NCI-H2196 treated with DMSO at 0.1 percent for 48 hours (cell line): ENCODE measurements around the gene ZNF777.
"Not testable (repeated sequence)": the region's sequence is repeated elsewhere in the genome, so short reads cannot be mapped to it uniquely, and the experiment has no call there.

Experiments used
- DNase-seq: peaks from one replicate; lab custom pipeline; 2025; ENCODE audit not compliant: unreplicated experiment; lab: John Stamatoyannopoulos, UW

ZNF777 gene

DNA sequence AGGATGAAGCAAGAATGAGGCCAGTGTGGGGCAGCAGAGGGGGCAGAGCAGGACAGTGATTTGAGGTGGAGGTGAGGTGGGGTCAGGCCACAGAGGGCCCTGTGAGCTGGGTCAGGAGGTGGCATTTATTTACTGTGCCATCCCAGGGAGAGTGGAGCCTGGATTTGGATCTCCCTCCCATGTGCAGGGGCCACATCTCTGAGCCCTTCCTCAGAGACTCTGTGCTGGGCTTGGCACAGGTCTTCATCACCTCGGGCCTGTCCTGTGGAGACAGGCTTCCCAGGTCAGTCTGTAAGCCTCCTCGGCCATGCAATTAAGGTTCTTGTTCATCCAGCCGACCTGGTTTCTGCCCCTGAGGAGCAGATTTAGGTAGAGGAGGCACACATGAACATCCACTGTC is 40.9 kb downstream of the ZNF777 start:
- DNase-seq = no peak

DNA sequence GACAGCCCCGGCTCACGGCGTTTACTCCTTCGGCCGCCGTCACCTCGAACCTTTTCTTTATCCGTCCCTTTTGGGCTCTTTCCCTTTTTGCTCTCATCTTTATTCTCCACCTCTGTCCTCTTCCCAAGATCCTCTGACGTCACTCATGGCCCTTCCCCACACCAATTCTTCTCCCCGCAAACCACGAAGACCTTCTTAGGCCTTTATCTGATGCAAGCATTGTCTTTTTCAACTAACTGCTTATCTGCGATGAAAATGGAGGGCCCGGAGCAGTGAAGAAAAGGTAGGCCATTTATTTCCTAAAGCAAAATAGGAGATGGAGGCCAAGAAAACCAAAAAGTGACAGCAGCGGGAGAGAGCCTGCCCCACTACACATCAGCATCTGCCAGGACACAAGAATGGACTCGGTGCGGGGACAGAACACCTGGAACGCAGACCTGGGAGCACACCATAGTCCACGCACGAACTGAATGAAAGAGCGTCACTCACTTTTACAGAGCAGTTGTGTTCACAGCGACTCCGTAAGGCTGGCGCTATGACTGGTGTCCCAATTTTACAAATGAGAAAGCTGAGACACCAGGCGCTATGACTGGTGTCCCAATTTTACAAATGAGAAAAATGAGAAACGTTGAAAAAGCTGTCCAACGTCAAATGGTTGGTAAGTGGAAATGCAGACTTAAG is 45.3 kb downstream of the ZNF777 start:
- no peak for DNase-seq

DNA sequence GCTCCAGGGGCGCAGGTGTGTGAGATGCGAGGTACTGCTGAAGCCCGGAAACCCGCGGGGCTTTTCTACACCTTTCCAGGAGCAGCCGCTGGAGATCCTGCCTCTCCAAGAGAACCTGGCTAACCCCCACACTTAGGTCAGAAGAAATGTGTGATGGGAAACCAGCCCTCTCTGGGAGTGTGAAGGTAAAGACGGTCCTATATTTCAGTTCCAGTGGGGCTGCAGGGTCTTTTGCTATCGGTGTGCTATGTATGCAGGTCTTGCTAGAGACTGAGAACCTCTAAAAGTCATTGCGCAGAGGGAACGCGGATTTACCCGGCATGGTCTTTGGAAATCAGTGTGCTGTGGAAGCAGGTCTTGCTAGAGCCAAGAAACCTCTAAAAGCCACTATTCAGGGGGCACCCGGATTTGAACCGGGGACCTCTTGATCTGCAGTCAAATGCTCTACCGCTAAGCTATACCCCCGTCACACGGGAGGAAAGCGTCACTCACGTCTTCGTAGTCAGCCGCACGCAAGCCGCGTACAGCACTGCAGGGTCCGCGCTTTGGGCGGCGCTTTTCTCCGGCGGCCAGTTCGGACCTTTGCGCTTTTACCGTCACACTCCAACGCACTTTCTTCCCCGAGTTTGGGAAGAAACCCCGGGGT is 46.0 kb downstream of the ZNF777 start:
- no peak for DNase-seq

DNA sequence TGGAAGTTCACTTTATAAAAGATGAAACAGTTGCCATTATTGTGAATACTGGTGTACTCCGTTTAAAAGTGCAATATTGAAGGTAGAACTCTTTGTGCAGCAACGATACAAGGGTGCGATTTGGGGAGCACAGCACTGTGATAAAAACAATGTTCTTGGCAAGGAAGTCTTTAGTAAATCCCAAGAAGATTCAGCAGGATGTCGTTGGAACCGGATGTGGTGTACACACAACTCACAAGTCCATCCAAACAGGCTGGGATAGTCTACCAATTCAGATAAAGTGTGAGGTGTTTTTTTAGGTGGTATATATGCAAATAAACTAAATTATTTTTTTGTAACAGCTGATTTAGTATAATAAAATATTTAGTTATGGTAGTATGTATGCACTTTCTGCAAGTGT is 46.7 kb downstream of the ZNF777 start:
- DNase-seq = no peak

DNA sequence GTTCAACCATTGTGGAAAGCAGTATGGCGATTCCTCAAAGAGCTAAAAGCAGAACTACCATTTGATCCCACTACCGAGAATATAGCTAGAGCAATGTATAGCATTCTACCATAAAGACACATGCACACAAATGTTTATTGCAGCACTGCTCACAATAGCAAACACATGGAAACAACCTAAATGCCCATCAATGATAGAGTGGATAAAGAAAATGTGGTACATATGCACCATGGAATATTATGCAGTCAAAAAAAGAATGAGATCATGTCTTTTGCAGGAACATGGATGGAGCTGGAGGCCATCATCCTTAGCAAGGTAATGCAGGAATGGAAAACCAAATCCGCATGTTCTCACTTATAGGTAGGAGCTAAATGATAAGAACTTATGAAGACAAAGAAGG is 47.8 kb downstream of the ZNF777 start:
- DNase-seq = not testable (repeated sequence)

DNA sequence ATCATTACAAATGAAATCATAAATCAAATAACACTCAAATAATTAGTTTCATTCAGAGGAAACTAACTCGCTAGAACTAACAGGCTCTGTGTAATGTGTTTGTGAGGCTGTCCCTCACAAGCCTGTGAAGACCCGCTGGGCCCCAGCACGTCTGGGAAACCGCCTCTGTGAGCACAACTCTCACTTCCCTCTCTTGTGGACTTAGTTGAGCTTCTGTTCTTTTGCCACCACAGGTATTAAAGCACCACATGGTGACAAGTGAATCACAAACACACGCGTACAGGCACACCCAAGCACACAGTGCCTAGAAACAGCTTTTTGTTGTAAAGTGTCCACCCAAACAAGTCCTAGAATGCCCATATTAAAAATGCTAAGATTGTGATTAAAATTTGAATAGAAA is 51.0 kb downstream of the ZNF777 start:
- DNase-seq = no peak

DNA sequence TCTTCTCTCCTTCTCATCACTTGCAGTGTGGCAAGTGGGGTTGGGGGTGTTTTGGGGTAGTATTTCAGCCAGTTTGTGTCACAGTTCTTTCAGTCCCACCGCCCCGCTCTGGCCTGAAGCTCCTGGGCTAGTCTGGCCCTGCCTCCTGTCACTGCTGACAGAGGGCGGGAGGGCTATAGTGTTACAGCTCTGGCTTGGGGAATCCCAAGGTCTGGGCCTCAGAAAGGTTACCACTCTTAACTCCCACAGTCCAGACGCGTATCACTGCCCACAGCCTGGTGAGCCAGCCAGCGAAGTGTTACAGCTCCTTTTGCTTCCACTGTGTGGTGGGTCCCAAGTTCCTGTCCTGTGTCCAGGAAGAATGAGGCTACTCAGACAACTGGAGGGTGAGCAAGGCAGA is 56.0 kb downstream of the ZNF777 start:
- no peak for DNase-seq

DNA sequence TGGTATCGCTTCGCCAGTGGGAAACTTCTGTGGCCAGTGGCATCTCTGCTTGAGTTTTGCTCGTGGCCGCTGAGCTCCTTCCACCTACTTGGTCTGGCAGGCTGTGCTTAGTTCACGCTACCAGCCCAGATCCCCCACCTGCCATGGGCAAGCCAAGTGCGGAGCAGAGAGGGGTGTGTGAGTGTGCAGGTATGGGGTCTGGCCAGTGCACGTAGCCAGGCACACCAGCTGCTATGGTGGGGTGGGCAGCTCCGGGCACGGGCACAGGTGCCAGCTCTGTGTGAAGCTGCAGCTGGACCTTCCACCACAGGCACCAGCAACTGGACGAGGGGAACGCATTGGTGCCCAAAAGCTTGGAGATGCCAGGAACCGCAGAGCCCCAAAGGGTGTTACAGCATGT is 56.5 kb downstream of the ZNF777 start:
- DNase-seq = no peak

DNA sequence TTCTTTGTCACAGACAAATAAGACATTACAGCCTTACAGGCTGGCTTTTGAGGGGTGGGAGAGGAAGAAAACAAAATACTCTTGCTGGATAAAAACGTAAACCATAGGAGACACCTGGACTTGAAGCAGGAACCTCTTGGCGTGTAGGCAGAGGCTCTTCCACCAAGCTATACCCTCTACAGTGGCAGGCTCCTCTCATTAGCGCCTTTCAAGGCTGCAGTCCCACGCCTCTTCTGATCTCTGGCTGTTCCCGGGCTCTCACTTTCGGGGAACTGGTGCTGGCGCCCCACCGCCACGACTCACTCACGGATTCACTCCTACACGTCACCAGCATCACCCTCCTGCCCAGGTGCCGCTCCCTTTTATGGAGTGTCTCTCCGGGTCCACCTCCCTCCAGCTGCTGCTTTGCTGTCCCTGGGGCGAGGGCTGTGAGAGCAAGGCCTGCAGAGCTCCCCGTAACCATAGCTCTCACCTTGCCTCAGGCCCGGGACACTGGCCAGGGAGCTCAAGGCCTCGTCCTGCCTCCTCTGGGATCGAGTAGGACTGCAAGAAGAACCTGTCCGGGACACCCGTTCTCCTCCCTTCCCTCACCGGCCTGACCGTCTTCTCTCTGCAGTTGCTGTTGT is 62.6 kb downstream of the ZNF777 start:
- no peak for DNase-seq

DNA sequence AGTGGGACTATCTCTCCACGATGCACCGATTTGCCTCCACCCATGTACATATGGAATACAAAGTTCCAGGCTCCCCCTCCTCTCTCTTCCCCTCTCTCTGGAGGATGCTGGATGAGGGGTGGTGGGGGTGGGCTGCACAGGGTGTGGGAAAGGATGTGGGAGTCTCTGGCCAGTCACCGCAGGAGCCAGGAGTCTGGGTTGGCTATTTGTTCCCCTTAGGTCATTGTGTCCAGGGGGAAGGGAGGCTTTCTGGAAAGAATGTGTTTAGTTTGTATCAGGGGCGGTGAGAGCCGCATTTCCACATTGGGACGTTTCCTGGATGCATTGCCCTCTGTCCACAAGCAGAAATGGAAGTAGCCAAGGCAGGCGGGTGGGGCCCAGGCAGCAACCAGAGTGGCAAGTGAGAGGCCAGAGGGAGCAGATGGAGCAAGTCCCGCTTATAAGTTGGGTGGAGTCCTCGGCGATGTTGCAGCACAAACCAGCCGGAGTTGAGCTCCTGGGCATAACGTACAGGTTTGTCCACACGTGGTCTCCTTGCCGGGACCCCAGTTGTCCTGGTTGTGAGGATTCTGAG is 63.3 kb downstream of the ZNF777 start:
- no peak for DNase-seq

DNA sequence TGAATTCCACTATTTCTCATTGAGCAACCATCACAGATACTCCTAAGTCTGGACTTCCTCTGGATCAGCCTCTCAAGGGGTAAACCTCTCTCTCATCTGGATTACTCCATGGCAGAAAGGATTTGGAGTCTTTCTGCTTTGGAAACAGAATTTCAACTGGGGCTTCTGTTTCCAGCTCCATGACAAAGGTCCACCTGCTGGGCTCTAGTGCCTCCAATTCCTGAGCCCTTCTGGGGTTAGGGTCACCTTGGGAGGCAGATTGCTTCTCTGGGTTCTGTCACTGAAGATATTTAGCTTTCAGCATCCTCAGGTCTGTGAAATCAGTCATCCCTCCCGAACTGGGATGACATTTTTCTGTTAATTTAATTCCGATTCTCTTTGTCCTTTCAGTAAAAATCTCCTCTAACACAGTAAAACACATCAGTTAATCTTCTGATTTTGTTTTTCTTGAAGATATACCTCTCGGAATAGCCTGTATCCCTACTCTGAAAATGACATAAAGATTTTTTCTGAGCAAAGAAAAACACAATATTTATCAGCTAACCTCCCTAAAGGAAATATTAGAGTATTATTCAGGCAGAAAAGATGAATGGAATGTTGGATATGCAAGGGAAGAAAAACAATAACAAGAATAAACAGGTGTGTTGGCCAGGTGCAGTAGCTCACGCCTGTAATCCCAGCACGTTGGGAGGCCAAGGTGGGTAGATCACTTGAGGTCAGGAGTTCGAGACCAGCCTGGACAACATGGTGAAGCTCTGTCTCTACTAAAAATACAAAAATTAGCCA is 72.1 kb downstream of the ZNF777 start:
- not testable (repeated sequence) for DNase-seq

DNA sequence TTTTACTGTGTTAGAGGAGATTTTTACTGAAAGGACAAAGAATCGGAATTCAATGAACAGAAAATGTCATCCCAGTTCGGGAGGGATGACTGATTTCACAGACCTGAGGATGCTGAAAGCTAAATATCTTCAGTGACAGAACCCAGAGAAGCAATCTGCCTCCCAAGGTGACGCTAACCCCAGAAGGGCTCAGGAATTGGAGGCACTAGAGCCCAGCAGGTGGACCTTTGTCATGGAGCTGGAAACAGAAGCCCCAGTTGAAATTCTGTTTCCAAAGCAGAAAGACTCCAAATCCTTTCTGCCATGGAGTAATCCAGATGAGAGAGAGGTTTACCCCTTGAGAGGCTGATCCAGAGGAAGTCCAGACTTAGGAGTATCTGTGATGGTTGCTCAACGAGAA is 74.3 kb downstream of the ZNF777 start:
- DNase-seq = not testable (repeated sequence)

DNA sequence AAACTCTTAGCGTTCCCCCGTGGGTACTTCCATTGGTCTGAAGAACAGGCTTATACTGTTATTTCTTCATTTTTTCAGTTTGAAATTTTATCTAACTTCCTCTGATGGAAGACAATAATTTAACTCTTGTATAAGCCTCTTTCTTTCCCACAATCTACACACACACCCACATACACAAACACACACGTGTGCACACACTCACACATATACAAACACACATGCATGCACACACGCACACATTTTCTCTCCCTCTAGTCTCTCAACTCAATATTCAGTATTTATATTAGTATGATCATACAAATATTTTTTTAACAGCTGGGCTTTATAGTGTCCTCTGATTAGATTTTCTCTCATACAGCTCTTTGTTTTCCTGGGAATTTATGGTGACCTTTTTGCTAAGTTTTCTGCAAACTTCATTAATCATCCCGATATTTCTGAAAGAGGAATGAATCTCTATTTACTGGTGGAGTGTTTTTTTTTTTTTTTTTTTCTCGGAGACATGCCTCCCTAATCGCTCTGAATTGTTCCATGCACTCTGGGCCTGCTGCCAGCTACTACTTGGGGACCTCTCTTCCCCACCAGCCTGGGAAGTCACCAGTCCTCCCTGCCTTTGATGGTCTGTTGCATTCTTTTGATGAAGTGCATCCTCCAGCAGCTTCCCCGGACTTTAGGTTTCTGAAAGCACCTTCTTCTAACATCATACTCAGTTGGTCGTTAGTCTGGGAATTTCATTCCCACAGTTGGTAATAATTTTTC is 75.5 kb downstream of the ZNF777 start:
- DNase-seq = no peak
